ENCODE results near the gene ERBB4. TPM values are rescaled to one million over a fixed set of nuclear protein-coding genes. Genes with fewer than 3 reads are reported as not detected.

The ERBB4 gene
- total RNA-seq, 1 experiment from 2014 or later = 2.9 TPM

DNA sequence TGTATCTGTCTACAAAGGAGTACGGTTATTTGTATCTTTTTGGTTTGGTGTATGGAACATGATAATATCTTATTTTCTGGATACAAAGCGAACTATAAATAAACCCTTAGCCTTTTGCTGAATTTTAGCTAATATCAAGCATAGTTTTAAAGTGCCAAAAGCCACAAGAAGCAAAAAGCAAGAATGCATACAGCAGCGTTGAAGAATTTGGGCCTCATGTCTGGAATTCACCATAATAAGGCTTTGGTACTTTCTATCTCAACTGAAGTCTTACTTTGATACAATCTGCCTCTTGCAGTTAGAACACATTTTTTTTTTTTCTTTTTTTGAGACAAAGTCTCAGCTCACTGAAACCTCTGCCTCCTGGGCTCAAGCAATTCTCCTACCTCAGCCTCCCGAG, 151.5 kb downstream of the ERBB4 start:
- Mint-ChIP-seq H3K27ac (ENCODE audit: unreplicated experiment) (no peak overlapping the region), H3K36me3 (ENCODE audit: insufficient read depth, unreplicated experiment) (no peaks in the 10 kb centered on the region), H3K4me1 (ENCODE audit: low read depth, unreplicated experiment) (no peaks in the 10 kb centered on the region), H3K4me3 (ENCODE audit: low read depth, unreplicated experiment) (no peak overlapping the region), H3K9me3 (ENCODE audit: low read depth, unreplicated experiment) (no peaks in the 10 kb centered on the region), H3K27me3 (ENCODE audit: unreplicated experiment) (no peaks in the 10 kb centered on the region)
- TF ChIP-seq, protein P1, sequence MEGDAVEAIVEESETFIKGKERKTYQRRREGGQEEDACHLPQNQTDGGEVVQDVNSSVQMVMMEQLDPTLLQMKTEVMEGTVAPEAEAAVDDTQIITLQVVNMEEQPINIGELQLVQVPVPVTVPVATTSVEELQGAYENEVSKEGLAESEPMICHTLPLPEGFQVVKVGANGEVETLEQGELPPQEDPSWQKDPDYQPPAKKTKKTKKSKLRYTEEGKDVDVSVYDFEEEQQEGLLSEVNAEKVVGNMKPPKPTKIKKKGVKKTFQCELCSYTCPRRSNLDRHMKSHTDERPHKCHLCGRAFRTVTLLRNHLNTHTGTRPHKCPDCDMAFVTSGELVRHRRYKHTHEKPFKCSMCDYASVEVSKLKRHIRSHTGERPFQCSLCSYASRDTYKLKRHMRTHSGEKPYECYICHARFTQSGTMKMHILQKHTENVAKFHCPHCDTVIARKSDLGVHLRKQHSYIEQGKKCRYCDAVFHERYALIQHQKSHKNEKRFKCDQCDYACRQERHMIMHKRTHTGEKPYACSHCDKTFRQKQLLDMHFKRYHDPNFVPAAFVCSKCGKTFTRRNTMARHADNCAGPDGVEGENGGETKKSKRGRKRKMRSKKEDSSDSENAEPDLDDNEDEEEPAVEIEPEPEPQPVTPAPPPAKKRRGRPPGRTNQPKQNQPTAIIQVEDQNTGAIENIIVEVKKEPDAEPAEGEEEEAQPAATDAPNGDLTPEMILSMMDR (IDR thresholded peaks at IDR 0.05; ENCODE audit: unreplicated experiment) = no peak
- BruUV-seq (replicated peaks) = no TSS peak
- intact Hi-C loops (cut with micrococcal nuclease; ENCODE audit: unreplicated experiment) = loop anchor here (5.0 kb wide), 1 partner anchor 1650 kb away; no protein-coding TSS in a partner anchor
- DNase-seq = no peak
- CTCF ChIA-PET = no interaction called here

DNA sequence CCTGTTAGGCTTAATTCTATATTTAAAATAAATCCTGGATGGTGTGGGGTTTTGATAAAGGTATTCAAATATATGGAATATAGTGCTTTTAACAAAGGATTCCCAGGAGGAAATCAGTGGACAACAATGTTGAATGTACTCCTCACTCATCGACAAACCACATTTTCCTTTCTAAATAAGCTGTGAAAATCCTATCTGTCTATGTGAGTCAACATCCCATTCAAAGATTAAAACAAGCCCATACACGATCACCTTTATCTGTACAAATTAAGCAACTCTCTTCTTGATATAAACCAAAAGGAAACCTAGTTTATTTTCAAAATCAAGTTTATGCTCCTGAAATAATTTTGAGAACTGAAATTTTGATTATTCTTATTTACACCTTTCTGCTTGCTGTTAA, 153.4 kb downstream of the ERBB4 start:
- H3K9me3 Mint-ChIP-seq (ENCODE audit: low read depth, unreplicated experiment) = no peaks in the 10 kb centered on the region
- CTCF ChIA-PET = interaction anchor here (0.6 kb wide), 1 partner anchor 446 kb away, joined by 3 read pairs; no protein-coding TSS in a partner anchor
- H3K27ac Mint-ChIP-seq (ENCODE audit: unreplicated experiment) = no peak overlapping the region
- DNase-seq = no peak
- TF ChIP-seq, protein P1 (IDR thresholded peaks at IDR 0.05; ENCODE audit: unreplicated experiment) = no peak
- H3K4me3 Mint-ChIP-seq (ENCODE audit: low read depth, unreplicated experiment) = no peak overlapping the region
- intact Hi-C loops (cut with micrococcal nuclease; ENCODE audit: unreplicated experiment) = loop anchor here (5.0 kb wide), 1 partner anchor 1648 kb away; no protein-coding TSS in a partner anchor
- H3K36me3 Mint-ChIP-seq (ENCODE audit: insufficient read depth, unreplicated experiment) = no peaks in the 10 kb centered on the region
- H3K27me3 Mint-ChIP-seq (ENCODE audit: unreplicated experiment) = no peaks in the 10 kb centered on the region
- no peaks in the 10 kb centered on the region for H3K4me1 Mint-ChIP-seq (ENCODE audit: low read depth, unreplicated experiment)
- BruUV-seq (replicated peaks) = no TSS peak

DNA sequence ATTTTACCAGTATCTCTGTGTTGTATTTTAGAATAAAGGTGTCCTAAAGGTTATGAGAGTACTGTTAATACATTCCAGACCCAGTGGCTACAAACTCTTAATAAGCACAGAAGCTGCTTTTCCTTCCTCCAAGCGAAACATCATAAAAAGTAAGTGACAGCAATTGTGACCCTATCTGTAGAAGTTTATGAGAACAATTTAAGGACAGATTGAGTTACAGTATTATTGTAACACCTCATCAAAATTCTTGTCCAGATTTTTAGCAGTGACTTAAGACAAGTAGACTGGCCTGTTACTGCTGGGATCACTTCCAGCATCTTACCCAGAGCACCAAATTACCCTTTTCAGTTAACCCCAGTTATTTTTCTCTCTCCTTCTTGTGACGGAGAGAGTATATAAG, 154.6 kb downstream of the ERBB4 start:
- no peaks in the 10 kb centered on the region for H3K4me1 Mint-ChIP-seq (ENCODE audit: low read depth, unreplicated experiment)
- H3K27ac Mint-ChIP-seq (ENCODE audit: unreplicated experiment) = no peak overlapping the region
- TF ChIP-seq, protein P1 (IDR thresholded peaks at IDR 0.05; ENCODE audit: unreplicated experiment) = no peak
- DNase-seq = no peak
- intact Hi-C loops (cut with micrococcal nuclease; ENCODE audit: unreplicated experiment) = no loop called here
- BruUV-seq (replicated peaks) = no TSS peak
- CTCF ChIA-PET = no interaction called here
- H3K4me3 Mint-ChIP-seq (ENCODE audit: low read depth, unreplicated experiment) = no peak overlapping the region
- no peaks in the 10 kb centered on the region for H3K9me3 Mint-ChIP-seq (ENCODE audit: low read depth, unreplicated experiment)
- H3K36me3 Mint-ChIP-seq (ENCODE audit: insufficient read depth, unreplicated experiment) = no peaks in the 10 kb centered on the region
- H3K27me3 Mint-ChIP-seq (ENCODE audit: unreplicated experiment) = no peaks in the 10 kb centered on the region

DNA sequence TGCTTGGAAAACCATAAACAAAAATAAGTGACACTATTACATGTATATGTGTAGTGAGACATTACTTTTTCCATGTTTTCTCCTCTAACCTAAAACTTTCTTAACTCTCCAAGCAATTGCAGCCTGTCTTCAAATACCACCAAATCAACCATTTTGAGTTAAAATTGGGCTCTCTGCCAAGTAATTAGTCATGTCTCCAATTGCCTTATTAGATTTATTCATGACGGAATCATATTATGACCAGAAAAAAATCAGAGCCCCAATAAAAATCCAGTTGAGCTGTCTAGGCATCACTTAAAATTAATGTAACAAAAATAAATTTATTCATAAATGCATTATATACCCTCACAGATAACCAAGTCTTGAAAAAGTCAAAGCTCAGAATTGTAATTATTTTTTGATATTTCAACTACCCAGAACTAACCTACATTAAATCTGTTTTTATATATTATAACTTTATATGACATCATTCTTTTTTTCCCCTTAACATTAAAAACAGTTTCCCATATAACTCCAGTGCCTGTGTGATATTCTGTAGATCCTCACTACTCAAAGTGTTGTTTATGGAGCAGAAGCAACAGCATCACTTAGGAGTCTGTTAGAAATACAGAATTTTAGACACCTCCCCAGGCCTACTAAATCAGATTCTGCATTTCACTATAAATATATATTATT, 157.0 kb downstream of the ERBB4 start:
- Mint-ChIP-seq H3K36me3 (ENCODE audit: insufficient read depth, unreplicated experiment) (no peaks in the 10 kb centered on the region), H3K4me3 (ENCODE audit: low read depth, unreplicated experiment) (no peak overlapping the region), H3K4me1 (ENCODE audit: low read depth, unreplicated experiment) (no peaks in the 10 kb centered on the region), H3K27ac (ENCODE audit: unreplicated experiment) (no peak overlapping the region), H3K9me3 (ENCODE audit: low read depth, unreplicated experiment) (no peaks in the 10 kb centered on the region), H3K27me3 (ENCODE audit: unreplicated experiment) (no peaks in the 10 kb centered on the region)
- CTCF ChIA-PET = no interaction called here
- no peak for DNase-seq
- intact Hi-C loops (cut with micrococcal nuclease; ENCODE audit: unreplicated experiment) = no loop called here
- no TSS peak for BruUV-seq (replicated peaks)
- TF ChIP-seq, protein P1 (IDR thresholded peaks at IDR 0.05; ENCODE audit: unreplicated experiment) = no peak

Measured in Calu3 (cell line).